HepG2 (cell line): Measurements from ENCODE around the gene SAP30.

Experiments
- ELF1 ChIP-seq: sonication (generic); formaldehyde crosslinking; IDR thresholded peaks from 2 replicates; pipeline ENCODE4 v1.4.0; 2020; ENCODE audit warnings: missing genetic modification reagents
- GATAD2A ChIP-seq: IDR thresholded peaks from 2 replicates; pipeline ENCODE4 v1.6.1; 2016
- SNAPC2 ChIP-seq: sonication (generic); formaldehyde crosslinking; IDR thresholded peaks from 2 replicates; pipeline ENCODE4 v1.8.1; 2022; ENCODE audit warnings: mild to moderate bottlenecking, missing genetic modification reagents
- TCF7L2 ChIP-seq: IDR thresholded peaks from 2 replicates; pipeline ENCODE4 v1.6.1; 2011; ENCODE audit warnings: mild to moderate bottlenecking, low read depth, low read length, moderate library complexity
- TP53 ChIP-seq: sonication (generic); formaldehyde crosslinking; conservative IDR thresholded peaks from 2 replicates; pipeline ENCODE4 v1.4.0; 2020; ENCODE audit warnings: missing genetic modification reagents
- ZNF879 ChIP-seq: sonication (generic); formaldehyde crosslinking; IDR thresholded peaks from 2 replicates; pipeline ENCODE4 v1.8.1; 2023; ENCODE audit warnings: missing genetic modification reagents
- TF ChIP-seq, protein P1 (sequence below): sonication (generic); formaldehyde crosslinking; IDR thresholded peaks from 2 replicates; pipeline ENCODE4 v1.5.0; 2020; ENCODE audit warnings: mild to moderate bottlenecking, missing genetic modification reagents, moderate library complexity

DNA sequence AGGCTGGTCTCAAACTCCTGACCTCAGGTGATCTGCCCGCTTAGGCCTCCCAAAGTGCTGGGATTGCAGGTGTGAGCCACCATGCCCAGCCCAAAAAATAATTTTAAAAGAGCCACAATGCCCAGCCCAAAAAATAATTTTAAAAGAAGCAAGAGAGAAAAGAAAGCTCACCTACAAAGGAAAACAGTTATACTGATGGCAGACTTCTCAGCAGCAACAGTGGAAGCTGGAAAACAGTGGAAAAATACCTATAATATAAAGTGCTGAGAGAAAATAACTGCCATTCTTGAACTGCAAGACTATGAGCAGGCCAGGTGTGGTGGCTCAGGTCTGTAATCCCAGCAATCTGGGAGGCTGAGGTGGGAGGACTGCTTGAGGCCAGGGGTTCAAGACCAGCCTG, 23.3 kb upstream of the SAP30 start:
- TF ChIP-seq, protein P1, sequence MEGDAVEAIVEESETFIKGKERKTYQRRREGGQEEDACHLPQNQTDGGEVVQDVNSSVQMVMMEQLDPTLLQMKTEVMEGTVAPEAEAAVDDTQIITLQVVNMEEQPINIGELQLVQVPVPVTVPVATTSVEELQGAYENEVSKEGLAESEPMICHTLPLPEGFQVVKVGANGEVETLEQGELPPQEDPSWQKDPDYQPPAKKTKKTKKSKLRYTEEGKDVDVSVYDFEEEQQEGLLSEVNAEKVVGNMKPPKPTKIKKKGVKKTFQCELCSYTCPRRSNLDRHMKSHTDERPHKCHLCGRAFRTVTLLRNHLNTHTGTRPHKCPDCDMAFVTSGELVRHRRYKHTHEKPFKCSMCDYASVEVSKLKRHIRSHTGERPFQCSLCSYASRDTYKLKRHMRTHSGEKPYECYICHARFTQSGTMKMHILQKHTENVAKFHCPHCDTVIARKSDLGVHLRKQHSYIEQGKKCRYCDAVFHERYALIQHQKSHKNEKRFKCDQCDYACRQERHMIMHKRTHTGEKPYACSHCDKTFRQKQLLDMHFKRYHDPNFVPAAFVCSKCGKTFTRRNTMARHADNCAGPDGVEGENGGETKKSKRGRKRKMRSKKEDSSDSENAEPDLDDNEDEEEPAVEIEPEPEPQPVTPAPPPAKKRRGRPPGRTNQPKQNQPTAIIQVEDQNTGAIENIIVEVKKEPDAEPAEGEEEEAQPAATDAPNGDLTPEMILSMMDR (CRISPR knock-in tag): no peak
- TF ChIP-seq TP53 (CRISPR knock-in tag) (no peak), ZNF879 (CRISPR knock-in tag) (no peak), ELF1 (CRISPR knock-in tag) (no peak), TCF7L2 (no peak), GATAD2A (CRISPR knock-in tag) (no peak), SNAPC2 (no peak)
